Measurements from ENCODE around the gene SLC6A2.

SLC6A2 gene

GRCh38 chr16:55647343-55647742 lies 8.4 kb upstream of the SLC6A2 start:
- DNase-seq (ENCODE audit: low read depth, low spot score), result no peak

- no peak for DNase-seq (ENCODE audit: low read depth, low spot score)
Measured at GRCh38 chr16:55647798-55648197, 8.0 kb upstream of the SLC6A2 start.

GRCh38 chr16:55651841-55652824 lies 3.7 kb upstream of the SLC6A2 start:
- DNase-seq (ENCODE audit: low read depth, low spot score), result no peak

- no peak for DNase-seq (ENCODE audit: low read depth, low spot score)
Measured at GRCh38 chr16:55653106-55653505, 2.7 kb upstream of the SLC6A2 start.

- peak; percentile 19 for DNase-seq (ENCODE audit: low read depth, low spot score)
Measured at GRCh38 chr16:55655381-55655896, 349 bp upstream of the SLC6A2 start.

GRCh38 chr16:55656691-55657092 lies 904 bp downstream of the SLC6A2 start:
- DNase-seq (ENCODE audit: low read depth, low spot score), result peak; percentile 48

GRCh38 chr16:55657616-55658015 lies 1.8 kb downstream of the SLC6A2 start:
- no peak for DNase-seq (ENCODE audit: low read depth, low spot score)

GRCh38 chr16:55658898-55659420 lies 3.2 kb downstream of the SLC6A2 start:
- DNase-seq (ENCODE audit: low read depth, low spot score), result no peak

- DNase-seq (ENCODE audit: low read depth, low spot score), result peak; percentile 28
Measured at GRCh38 chr16:55660026-55660425, 4.2 kb downstream of the SLC6A2 start.

- DNase-seq (ENCODE audit: low read depth, low spot score), result no peak
Measured at GRCh38 chr16:55660828-55661227, 5.0 kb downstream of the SLC6A2 start.

- no peak for DNase-seq (ENCODE audit: low read depth, low spot score)
Measured at GRCh38 chr16:55661941-55662643, 6.3 kb downstream of the SLC6A2 start.

GRCh38 chr16:55662644-55663031 lies 6.8 kb downstream of the SLC6A2 start:
- no peak for DNase-seq (ENCODE audit: low read depth, low spot score)

GRCh38 chr16:55663225-55663624 lies 7.4 kb downstream of the SLC6A2 start:
- no peak for DNase-seq (ENCODE audit: low read depth, low spot score)

GRCh38 chr16:55663765-55664677 lies 8.2 kb downstream of the SLC6A2 start:
- DNase-seq (ENCODE audit: low read depth, low spot score), result peak; percentile 81

- DNase-seq (ENCODE audit: low read depth, low spot score), result no peak
Measured at GRCh38 chr16:55664786-55665407, 9.1 kb downstream of the SLC6A2 start.

- no peak for DNase-seq (ENCODE audit: low read depth, low spot score)
Measured at GRCh38 chr16:55665511-55665910, 9.7 kb downstream of the SLC6A2 start.

- DNase-seq (ENCODE audit: low read depth, low spot score), result no peak
Measured at GRCh38 chr16:55666012-55666411, 10.2 kb downstream of the SLC6A2 start.

- no peak for DNase-seq (ENCODE audit: low read depth, low spot score)
Measured at GRCh38 chr16:55667753-55668152, 12.0 kb downstream of the SLC6A2 start.

- DNase-seq (ENCODE audit: low read depth, low spot score), result peak; percentile 18
Measured at GRCh38 chr16:55668340-55669281, 12.8 kb downstream of the SLC6A2 start.

Data from ELF-1 (cell line).